ENCODE results near the gene LSM11. TPM values are rescaled to one million over a fixed set of nuclear protein-coding genes. Genes with fewer than 3 reads are reported as not detected.

Gene LSM11
- polyA plus RNA-seq, 1 donor from 2014 or later: 30.6 TPM

DNA sequence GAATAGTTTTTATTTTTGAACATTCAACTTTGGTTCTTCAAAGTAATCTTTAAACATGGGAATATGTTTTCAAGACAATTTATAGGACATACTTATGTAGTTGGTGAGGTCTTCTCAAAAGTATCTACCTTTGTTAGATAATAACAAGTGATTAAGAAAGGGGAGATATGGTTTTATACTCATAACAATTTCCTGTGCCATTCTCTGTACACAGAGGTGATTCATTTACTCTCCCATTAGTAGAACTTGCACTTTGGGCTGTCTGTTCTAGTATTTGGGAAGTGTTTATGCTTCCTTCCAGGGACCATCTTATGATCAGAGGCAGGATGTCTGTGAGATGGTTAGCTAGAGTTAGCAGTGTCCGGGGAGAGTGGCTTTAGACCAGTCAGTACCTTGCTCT lies 15.2 kb downstream of the LSM11 start:
- Histone ChIP-seq H2AFZ (ENCODE audit: low read depth, low read length) (no peak overlapping the region), H3K9me2 (ENCODE audit: insufficient read depth, low read length) (no peaks in the 10 kb centered on the region), H3K36me3 (ENCODE audit: insufficient read depth, low read length) (no peaks in the 10 kb centered on the region), H3K27ac (ENCODE audit: low read length) (no peak overlapping the region), H3K9ac (ENCODE audit: low read length) (no peak overlapping the region), H3K4me3 (ENCODE audit: low read length) (no peak overlapping the region), H3K9me3 (ENCODE audit: low read length) (no peaks in the 10 kb centered on the region), H4K20me1 (ENCODE audit: insufficient read depth) (no peaks in the 10 kb centered on the region), H3K4me2 (ENCODE audit: low read length) (no peak overlapping the region), H3K27me3 (ENCODE audit: insufficient read depth, low read depth, low read length) (no peaks in the 10 kb centered on the region), H3K79me2 (replicated peaks; ENCODE audit: insufficient read depth, low read length) (no peaks in the 10 kb centered on the region), H3F3A (ENCODE audit: insufficient read depth, low read length, poor library complexity, severe bottlenecking) (peaks cover 3% of the 10 kb centered on the region)
- TF ChIP-seq, protein P1, sequence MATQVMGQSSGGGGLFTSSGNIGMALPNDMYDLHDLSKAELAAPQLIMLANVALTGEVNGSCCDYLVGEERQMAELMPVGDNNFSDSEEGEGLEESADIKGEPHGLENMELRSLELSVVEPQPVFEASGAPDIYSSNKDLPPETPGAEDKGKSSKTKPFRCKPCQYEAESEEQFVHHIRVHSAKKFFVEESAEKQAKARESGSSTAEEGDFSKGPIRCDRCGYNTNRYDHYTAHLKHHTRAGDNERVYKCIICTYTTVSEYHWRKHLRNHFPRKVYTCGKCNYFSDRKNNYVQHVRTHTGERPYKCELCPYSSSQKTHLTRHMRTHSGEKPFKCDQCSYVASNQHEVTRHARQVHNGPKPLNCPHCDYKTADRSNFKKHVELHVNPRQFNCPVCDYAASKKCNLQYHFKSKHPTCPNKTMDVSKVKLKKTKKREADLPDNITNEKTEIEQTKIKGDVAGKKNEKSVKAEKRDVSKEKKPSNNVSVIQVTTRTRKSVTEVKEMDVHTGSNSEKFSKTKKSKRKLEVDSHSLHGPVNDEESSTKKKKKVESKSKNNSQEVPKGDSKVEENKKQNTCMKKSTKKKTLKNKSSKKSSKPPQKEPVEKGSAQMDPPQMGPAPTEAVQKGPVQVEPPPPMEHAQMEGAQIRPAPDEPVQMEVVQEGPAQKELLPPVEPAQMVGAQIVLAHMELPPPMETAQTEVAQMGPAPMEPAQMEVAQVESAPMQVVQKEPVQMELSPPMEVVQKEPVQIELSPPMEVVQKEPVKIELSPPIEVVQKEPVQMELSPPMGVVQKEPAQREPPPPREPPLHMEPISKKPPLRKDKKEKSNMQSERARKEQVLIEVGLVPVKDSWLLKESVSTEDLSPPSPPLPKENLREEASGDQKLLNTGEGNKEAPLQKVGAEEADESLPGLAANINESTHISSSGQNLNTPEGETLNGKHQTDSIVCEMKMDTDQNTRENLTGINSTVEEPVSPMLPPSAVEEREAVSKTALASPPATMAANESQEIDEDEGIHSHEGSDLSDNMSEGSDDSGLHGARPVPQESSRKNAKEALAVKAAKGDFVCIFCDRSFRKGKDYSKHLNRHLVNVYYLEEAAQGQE (IDR thresholded peaks at IDR 0.05; ENCODE audit: borderline replicate concordance): no peak
- TF ChIP-seq MXI1 (conservative IDR thresholded peaks at IDR 0.05; ENCODE audit: poor library complexity, severe bottlenecking) (no peak), EP300 (conservative IDR thresholded peaks at IDR 0.05; ENCODE audit: poor library complexity, severe bottlenecking) (no peak), EZH2 (IDR thresholded peaks at IDR 0.05; ENCODE audit: borderline replicate concordance, insufficient read depth, low read length, poor library complexity, severe bottlenecking) (no peak), TAF1 (IDR thresholded peaks at IDR 0.05; ENCODE audit: low read depth) (no peak), SMC3 (conservative IDR thresholded peaks at IDR 0.05; ENCODE audit: poor library complexity) (no peak), RAD21 (conservative IDR thresholded peaks at IDR 0.05) (no peak), POLR2AphosphoS5 (IDR thresholded peaks at IDR 0.05) (no peak)
- TF ChIP-seq, protein P2, sequence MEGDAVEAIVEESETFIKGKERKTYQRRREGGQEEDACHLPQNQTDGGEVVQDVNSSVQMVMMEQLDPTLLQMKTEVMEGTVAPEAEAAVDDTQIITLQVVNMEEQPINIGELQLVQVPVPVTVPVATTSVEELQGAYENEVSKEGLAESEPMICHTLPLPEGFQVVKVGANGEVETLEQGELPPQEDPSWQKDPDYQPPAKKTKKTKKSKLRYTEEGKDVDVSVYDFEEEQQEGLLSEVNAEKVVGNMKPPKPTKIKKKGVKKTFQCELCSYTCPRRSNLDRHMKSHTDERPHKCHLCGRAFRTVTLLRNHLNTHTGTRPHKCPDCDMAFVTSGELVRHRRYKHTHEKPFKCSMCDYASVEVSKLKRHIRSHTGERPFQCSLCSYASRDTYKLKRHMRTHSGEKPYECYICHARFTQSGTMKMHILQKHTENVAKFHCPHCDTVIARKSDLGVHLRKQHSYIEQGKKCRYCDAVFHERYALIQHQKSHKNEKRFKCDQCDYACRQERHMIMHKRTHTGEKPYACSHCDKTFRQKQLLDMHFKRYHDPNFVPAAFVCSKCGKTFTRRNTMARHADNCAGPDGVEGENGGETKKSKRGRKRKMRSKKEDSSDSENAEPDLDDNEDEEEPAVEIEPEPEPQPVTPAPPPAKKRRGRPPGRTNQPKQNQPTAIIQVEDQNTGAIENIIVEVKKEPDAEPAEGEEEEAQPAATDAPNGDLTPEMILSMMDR (IDR thresholded peaks at IDR 0.05; ENCODE audit: poor library complexity, severe bottlenecking): no peak

DNA sequence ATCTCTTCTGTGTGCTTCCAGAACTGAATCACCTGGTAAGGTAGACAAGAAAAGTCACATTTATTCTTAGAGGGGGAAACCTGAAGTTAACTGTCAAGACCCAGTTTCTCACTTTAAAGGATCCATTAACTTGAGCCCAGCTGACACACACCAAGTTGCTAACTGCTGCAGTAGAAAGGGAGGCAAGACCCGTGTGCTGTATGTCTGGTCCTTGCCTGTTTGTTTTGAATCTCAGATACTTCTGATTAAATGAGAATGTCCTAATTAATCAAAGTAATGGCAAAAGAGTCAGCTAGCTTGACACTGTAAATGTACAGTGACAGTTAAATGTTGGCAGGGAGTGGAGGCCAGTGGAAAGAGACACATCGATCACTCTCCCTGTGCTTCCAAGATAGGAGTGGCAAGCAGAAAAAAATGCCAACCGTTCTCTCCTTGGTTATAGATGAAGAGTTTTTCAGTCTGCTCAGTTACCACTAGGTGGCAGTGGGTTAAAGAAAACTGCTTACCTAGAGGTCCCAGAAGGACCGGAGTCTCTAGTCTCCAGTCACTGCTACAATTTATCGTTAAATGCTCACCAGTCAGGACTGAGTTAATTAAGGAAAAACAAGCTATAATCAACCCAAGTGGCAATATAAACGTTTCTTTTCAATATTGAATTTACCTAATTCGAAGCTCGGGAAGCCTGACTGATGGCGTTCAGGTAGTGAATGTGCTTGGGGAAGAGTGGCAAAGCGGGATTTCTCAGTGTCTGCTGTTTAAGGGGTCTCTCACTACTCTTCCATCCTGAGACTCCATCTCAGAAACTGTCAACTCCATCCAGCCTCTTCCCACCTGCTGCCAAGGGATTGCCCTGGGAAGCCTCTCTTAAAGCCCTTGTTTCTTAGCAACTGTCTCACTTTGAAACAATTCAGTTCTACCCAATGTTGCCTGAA lies 18.4 kb downstream of the LSM11 start:
- peak overlapping the region; percentile 39 for H3K4me3 ChIP-seq (ENCODE audit: low read length)
- H3K4me2 ChIP-seq (ENCODE audit: low read length): no peak overlapping the region

More for the DNA sequence above, 18.4 kb downstream of the LSM11 start:
- Histone ChIP-seq H2AFZ (ENCODE audit: low read depth, low read length) (no peak overlapping the region), H3K9ac (ENCODE audit: low read length) (peak overlapping the region; percentile 9), H3K27ac (ENCODE audit: low read length) (peak overlapping the region; percentile 38), H4K20me1 (ENCODE audit: insufficient read depth) (no peaks in the 10 kb centered on the region), H3K79me2 (replicated peaks; ENCODE audit: insufficient read depth, low read length) (no peaks in the 10 kb centered on the region), H3K9me2 (ENCODE audit: insufficient read depth, low read length) (no peaks in the 10 kb centered on the region), H3K36me3 (ENCODE audit: insufficient read depth, low read length) (no peaks in the 10 kb centered on the region), H3K9me3 (ENCODE audit: low read length) (no peaks in the 10 kb centered on the region), H3K27me3 (ENCODE audit: insufficient read depth, low read depth, low read length) (no peaks in the 10 kb centered on the region), H3F3A (ENCODE audit: insufficient read depth, low read length, poor library complexity, severe bottlenecking) (peaks cover 3% of the 10 kb centered on the region)
- TF ChIP-seq EZH2 (IDR thresholded peaks at IDR 0.05; ENCODE audit: borderline replicate concordance, insufficient read depth, low read length, poor library complexity, severe bottlenecking) (no peak), MXI1 (conservative IDR thresholded peaks at IDR 0.05; ENCODE audit: poor library complexity, severe bottlenecking) (no peak), SMC3 (conservative IDR thresholded peaks at IDR 0.05; ENCODE audit: poor library complexity) (peak; percentile 85), EP300 (conservative IDR thresholded peaks at IDR 0.05; ENCODE audit: poor library complexity, severe bottlenecking) (peak; percentile 19), RAD21 (conservative IDR thresholded peaks at IDR 0.05) (peak; percentile 83)
- TF ChIP-seq, protein P2 (IDR thresholded peaks at IDR 0.05; ENCODE audit: poor library complexity, severe bottlenecking): peak; percentile 90
